Astrocyte of the cerebellum (primary cell): ENCODE data around the gene GOSR1.
"Not testable (repeated sequence)": the region's sequence is repeated elsewhere in the genome, so short reads cannot be mapped to it uniquely, and the experiment has no call there.

Experiments
- DNase-seq: peaks from one replicate; pipeline ENCODE4 v3.0.0-alpha.2; 2011; ENCODE audit warnings: low read depth
- H3K4me3 ChIP-seq: 2 replicates; pipeline ENCODE4 v1.5.1; 2011; ENCODE audit warnings: mild to moderate bottlenecking, low read depth, low read length, moderate library complexity
- CTCF ChIP-seq: IDR thresholded peaks from 2 replicates; pipeline ENCODE4 v1.5.1; 2012; ENCODE audit warnings: low read length, low read depth, moderate library complexity, mild to moderate bottlenecking; ENCODE audit errors: missing control alignments
- in situ Hi-C: cut with HindIII; loops from 2 replicates; pipeline ENCODE4 v1.10.0; 2017; ENCODE audit warnings: low sequenced_read_pairs

Gene GOSR1

DNA sequence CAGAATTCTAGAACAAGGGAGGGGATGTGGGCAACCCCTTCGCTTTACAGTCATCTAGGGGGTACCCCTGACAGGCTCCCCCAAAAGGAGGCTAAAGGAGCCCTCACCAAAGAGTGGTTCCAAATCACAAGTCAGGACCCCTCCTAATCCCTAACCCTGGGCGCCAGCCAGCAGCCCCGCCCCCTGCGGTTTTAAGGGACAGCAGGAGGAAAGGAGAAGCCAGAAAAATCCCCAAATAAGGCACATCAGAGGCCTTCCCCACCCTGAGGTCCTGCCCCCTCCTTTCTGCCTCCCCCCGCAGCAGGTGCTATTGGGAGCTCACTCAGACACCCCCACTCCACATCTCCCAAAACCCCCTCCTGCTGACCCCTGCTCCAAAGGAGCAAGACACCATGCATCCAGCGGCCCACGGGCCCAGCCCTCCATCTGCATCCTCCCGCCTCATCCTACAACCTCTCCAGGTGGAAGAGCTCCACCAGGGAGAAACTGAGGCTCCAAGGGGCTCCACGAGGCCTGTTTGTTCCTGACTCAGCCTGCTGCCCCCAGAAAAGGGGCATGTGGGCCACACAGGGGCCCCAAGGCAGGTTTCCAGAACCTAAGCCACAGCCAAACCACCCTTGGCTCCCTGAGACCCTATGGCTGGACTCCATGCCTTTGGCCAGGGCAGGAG lies 93.5 kb downstream of the GOSR1 start:
- in situ Hi-C loops: no loop called here
- no peak for TF ChIP-seq CTCF

DNA sequence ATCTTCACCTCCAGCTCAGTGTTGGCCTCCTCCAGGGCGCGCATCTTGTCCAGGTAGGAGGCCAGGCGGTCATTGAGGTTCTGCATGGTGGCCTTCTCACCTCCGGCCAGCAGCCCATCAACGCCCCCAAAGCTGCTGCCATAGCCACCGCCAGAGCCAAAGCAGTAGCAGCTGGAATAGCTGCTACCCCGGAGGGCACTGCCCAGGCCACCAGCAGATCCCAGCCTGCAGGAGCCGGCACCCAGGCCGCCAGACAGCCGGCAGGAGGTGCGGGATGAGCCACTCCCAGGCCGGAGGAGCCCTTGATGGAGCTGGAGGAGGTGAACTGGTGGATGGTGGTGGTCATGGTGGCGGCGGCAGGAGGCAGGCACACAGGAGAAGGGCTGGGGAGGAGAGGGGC lies 94.2 kb downstream of the GOSR1 start:
- DNase-seq, in situ Hi-C loops, H3K4me3 ChIP-seq: not testable (repeated sequence)

More for the DNA sequence above, 93.5 kb downstream of the GOSR1 start:
- no peak for DNase-seq
- H3K4me3 ChIP-seq: no peak overlapping the region

DNA sequence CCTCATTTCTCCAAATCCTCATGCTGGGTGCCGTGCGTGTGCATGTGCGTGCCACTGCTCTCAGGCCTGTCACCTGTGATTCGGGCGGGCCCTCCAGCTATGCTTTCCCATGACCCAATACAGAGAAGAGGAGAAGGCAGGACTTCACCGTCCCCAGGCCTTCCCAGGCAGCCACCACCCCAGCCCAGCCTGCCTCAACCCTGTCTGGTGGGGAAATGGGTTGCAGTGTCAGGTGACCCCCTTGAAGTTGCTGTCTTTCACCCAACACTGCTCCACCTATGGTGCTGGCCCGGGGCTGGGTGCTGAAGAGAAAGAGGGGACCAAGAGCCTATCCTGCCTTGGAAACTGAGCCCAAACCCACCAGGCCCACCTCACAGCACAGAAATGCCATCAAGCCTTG lies 94.7 kb downstream of the GOSR1 start:
- DNase-seq: no peak
- in situ Hi-C loops: no loop called here
- no peak for TF ChIP-seq CTCF
- H3K4me3 ChIP-seq: no peak overlapping the region

GRCh38 chr17:30572651-30573554 lies 95.7 kb downstream of the GOSR1 start:
- DNase-seq, in situ Hi-C loops, H3K4me3 ChIP-seq: not testable (repeated sequence)

GRCh38 chr17:30573603-30574175 lies 96.5 kb downstream of the GOSR1 start:
- no peak overlapping the region for H3K4me3 ChIP-seq
- in situ Hi-C loops: no loop called here
- DNase-seq: no peak
- no peak for TF ChIP-seq CTCF

- in situ Hi-C loops, DNase-seq, H3K4me3 ChIP-seq: not testable (repeated sequence)
Observed at GRCh38 chr17:30574309-30574708, 97.1 kb downstream of the GOSR1 start.

DNA sequence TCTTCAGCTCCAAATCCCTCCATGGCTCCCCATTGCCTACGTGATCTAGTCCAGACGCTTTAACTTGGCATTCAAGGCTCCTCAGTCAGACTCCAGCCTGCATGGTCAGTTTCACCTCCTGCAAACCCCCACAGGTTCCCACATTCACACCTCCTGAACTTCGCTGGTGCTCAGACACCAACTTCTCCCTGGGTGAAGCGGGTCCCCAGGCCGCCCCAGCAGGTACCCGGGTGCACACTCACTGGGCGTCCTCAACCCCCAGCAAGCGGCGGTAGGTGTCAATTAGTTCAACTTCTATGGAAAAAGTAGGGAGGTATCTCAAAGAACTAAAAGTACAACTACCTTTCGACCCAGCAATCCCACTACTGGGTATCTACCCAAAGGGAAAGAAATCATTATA lies 97.6 kb downstream of the GOSR1 start:
- in situ Hi-C loops, H3K4me3 ChIP-seq, DNase-seq: not testable (repeated sequence)

DNA sequence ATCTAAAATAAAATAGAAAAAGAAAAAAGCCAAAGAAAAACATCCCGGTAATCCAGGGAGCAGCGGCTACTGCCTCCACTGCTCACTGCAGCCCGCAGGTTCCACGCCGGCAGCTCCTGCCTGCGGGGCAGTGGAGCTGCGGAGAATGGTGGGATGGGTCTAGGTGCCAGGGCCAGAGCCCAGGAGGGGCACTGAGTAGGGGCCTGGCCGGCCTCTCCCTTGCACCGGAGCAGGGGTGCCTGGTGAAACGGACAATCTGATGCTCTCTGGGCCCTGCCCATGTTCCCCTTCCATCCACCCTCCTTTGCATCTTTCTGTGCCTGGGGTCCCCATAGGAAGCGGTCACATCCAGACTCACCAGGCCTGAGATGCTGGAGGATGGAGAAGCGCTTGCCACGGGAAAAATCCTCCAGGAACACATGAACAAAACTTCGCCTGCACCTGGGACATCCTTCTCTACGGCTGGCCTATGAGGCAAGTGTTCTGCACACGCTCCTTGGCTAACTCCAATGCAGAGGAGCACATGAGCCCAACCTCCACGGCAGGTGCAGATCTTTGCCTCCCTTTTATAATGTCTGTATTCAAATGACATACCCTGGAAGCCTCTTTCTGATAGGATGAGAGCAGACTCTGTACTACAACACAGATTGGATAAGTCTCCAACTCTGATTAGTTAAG lies 98.6 kb downstream of the GOSR1 start:
- DNase-seq, in situ Hi-C loops: not testable (repeated sequence)

DNA sequence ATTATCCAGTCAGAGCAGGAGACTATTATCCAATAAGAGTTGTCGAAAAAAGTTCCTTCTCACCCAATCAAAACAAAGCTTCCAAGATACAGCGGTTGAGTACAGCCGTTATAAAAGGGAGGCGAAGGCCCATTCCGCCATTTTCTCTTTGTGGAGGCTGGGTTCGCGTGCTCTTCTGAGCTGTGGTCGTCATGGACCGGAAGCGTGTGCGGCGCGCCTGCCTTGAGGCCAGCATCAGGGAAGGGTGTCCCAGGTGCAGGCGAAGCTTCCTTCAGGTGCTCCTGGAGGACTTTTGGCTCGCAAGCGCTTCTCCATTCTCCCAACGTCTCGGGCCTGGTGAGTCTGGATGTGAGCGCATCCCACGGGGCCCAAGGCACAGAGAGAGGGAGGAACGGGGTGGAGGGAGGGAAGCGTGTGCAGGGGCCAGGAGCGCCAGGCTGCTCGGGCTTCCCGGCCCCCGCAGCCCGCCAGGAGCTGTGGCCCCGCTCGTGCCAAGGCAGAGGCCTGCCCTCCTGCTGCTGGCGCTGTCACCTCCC lies 99.2 kb downstream of the GOSR1 start:
- in situ Hi-C loops: no loop called here
- DNase-seq: no peak
- no peak for TF ChIP-seq CTCF
- peak overlapping the region; percentile 21 for H3K4me3 ChIP-seq

More for the DNA sequence above, 98.6 kb downstream of the GOSR1 start:
- not testable (repeated sequence) for H3K4me3 ChIP-seq
